Islet precursor cell (in vitro differentiated cells): ENCODE data around the gene PLOD1.
"Not testable (repeated sequence)": the region's sequence is repeated elsewhere in the genome, so short reads cannot be mapped to it uniquely, and the experiment has no call there.

Source experiments
- DNase-seq: peaks from one replicate; pipeline ENCODE4 v3.0.0-alpha.2; 2018

PLOD1 gene

DNA sequence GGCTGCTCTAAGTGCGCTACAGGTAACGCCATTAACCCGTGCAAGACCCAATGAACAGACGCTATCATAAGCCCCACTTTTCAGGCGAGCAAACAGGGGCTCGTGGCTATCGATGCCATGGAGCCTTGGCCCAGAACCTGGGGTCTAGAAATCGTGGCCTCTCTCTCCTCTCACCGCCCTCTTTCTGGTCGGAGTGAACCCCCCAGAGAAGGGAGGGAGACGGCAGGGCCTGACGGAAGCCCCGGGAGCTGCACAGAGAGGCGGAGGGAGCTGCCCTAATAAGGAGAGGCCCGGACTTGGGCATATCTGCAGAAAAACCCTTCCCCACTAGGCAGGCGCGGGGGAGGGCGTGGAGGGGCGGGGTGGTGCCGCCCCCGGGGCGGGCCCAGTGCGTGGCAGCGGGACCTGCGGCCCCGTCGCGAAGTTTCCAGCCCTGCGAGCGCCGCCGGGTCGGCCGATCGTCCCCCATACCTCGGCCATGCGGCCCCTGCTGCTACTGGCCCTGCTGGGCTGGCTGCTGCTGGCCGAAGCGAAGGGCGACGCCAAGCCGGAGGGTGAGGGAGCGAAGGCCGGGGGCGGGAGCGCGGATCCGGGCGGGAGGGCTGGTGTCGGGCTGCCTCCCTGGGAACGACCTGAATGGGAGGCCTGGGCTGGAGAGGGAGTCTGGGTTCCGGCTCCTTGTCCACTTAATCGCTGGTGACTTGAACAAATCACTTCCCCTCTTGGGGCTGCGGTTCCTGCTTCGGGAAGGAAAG lies at the start of gene PLOD1:
PLOD1 (plus strand) TSS at position 416 of the 755 bp plus-strand sequence; CDS start at position 479, 63 bp downstream.
- peak; percentile 96 for DNase-seq

DNA sequence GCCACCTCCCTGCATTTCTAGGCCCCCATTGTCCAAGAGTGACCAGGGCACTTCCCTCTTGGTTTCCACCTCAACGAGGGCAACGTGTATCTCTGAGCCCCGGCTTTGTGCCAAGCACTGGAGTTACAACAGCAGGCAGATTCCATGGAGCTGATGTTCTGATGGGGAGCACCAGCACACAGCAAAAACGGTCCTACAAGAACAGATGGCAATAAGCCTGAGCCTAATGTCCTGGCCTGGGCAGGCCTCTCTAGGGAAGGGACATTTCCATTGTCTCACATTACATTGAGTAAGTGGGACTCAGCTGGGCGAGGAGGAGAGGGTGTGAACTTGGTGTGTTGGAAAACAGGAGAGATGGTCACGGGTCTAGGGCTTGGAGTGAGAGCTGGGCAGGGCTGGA lies 48.6 kb upstream of the PLOD1 start:
- no peak for DNase-seq

DNA sequence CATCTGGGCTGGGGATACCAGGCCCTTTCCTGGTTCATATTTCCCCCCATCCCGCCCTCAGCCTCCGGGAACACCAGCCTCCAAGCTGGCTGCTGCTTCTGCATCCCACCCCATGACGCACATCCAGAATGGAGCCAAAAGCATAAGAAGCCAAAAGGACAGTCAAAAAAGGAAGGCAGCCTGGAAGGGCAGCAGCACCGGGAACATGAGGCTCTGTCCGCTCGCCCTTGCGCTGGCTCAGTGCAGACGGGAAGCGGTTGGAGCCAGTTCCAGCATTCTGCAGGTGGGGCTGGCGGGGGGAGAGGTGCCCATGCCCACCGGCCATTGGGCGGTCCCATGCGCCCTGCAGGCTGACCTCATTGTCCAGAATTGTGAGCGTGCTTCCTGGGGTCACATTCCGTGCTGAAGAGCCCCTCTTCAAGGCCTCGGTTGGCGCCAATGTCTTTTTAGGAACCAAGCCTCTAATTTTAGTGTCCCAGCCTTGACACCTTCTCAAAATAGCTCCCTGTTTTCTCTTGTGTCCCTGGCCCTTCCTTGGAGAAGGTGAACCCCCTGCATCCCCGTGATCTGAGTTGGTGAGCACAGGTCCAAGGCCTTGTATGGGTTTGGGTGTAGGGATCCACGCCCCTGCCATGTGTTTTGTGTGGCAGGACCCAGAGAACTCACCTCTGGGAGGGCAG lies 47.4 kb upstream of the PLOD1 start:
- no peak for DNase-seq

DNA sequence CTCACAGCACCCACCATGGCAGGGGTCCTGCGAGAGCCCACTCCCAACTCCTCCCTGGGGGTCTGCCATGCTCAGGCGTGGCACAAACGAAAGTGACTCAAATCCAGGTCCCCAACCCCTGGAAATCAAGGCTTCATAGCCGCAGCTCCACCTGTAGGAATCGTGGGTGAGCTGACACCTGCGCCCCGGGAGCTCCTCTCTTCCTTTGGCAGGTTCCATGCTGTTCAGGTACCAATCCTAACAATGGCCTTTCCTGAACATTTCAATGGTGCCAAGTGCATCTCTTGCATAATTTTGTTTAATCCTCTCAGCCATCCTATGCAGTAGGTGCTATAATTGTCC lies 46.9 kb upstream of the PLOD1 start:
- DNase-seq: no peak

DNA sequence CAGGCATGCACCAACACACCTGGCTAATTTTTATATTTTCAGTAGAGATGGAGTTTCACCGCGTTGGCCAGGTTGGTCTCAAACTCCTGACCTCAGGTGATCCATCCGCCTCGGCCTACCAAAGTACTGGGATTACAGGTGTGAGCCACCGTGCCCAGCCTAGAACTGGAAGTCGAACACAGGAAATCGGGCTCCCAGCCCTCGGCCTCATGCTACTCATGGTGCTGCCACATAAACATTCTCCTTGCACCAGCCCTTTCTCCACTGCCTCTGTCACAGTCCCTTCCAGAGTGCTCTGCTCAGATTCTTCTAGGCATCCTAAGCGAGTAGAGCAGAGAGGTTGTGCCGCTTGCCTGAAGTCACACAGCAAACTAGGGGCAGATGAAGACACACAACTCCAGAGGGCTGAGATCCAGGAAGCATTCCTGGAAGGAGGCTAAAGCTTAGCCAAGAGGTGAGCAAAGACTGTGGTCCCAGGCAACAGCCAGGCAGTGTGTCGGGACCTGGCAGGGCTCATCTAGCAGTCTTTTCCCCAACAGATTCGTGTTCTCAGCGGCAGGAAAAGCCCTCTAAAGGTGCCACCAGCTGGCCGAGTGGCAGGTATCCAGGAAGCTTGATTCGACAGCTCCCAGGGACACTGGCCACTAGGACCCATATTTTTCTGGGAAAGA lies 46.2 kb upstream of the PLOD1 start:
- DNase-seq: no peak

DNA sequence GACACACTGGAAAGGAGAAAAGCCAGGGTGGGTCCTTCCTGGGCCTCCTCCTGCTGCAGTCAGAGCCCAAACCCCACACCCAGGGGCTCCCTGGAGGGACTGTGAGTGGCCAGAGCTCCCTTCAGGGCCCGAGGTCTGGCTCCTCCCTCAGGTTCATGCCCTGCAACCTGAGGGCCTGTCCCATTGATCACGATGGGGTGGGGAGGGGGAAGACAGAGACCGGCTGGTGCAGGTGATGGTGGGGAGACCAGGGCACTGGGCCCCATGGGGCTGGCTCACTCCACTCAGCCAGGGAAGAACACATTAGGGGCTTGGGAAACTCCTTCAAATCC lies 45.7 kb upstream of the PLOD1 start:
- peak; percentile 50 for DNase-seq

DNA sequence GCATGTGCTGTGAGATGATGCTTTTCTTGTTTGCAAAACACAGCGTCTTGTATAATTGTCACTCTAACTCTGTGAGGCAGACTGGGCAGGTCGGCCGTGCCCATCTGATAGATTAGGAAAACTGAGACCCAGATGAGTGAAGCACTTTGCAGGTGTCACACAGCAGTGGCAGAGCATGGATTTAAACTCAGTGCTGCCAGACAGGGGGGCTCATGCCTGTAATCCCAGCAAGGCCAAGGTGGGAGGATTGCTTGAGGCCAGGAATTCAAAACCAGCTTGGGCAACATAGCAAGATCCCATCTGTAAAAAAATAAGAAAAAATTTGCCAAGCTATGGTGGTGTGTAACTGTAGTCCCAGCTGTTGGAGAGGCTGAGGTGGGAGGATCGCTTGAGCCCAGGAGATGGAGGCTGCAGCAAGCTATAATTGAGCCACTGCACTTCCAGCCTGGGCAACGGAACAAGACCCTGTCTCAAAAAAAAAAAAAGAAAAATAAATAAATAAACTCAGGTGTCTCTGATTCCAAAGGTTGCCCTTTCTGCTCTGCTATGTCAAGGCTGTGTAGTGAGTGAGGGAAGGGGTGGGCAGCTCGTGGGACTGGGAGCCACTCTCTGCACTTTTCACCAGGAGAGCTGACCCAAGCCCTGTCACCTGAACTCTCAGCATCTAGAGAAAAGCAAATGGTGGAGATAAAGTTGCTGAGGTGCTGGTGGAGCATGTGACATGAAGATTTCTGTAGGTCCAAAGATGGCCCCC lies 42.9 kb upstream of the PLOD1 start:
- no peak for DNase-seq

DNA sequence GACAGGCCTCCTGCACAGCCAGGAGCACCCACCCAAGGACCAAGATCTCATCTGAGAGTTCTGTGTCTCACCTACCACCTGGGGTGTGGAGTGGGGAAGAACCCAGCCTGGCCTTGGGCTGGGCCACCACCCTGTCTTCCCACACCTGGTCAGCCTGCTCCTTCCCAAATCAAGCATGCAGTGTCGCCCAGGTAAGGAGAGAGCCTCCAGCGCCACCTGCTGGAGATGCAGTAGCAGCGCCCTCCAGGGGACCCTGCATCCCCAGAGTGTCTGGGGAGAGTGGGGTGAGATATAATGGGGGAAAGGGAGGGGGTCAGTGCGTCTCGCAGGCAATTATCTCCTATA lies 40.6 kb upstream of the PLOD1 start:
- DNase-seq: peak; percentile 84

DNA sequence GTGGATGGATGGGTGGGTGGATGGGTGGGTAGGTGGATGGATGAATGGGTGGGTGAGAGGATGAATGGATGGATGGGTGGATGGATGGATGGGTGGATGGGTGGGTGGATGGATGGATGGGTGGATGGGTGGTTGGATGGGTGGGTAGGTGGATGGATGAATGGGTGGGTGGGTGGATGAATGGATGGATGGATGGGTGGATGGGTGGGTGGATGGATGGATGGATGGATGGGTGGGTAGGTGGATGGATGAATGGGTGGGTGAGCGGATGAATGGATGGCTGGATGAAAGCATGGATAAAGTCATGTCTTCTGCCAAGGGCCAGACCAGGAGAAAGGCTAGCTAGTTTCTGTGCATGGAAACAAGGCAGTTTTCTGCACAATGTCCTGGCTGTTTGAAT lies 40.0 kb upstream of the PLOD1 start:
- DNase-seq: not testable (repeated sequence)

DNA sequence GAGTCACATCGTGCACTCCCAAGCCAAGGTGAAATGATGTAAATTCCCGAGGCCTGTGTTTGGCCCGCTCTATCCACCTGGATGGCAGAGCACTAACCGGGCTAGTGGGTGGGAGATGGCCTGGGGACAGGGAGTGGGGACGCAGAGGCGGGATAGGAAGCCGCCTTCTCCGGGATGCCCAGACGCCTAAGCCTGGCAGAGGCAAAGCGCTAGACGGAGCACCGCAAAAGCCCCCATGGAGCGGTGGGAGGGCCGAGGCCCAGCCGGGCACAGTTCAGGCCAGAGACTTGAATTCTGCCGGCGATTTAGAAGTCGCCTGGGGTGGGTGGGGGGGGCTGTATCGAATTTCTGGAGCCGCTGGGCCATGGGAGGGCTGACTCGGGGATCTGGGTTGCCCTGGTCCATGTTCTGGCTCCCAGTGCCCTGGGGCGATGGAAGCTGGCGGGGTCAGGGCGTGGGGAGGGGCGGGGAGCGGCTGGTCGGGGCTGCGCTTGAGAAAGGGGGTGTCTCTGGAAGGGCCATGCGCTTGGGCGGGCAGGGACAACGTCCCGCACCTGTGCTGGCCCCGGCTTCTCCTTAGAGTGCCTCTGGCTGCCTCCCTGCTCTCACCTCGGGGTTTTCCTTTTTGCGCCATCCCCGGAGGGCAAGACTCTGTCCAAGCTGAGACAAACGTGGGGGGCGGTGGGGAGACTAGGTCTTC lies 36.3 kb upstream of the PLOD1 start:
- no peak for DNase-seq

DNA sequence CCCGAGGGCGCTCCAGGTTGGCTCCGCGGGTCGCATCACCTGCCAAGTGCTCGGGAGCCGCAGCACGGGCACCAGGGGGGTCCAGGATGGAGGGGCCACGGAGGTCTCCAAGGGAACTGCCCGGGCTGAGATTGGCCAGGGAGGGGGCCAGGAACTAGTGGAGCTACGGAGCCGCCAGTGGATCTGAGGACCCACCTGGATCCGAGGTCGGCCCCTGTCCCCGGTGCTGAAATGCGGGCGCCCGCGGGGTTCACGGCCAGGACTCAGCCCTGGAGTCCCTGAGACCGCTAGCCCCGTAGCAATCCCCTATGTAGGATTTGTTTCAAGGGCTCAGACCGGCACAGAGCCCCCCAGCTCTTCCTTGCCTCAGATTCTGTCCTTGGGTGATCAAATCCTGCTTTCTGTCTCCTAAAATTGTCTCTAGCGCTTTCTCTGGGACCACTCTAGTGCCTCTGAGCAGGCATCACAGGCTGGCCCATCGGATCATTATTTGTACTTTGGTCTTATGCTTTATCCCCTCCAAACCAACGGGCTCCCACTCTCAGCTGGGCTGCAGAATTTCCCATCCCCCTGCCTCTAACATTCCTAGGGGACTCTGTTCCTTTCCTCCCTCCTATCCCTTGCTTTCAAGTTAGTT lies 35.6 kb upstream of the PLOD1 start:
- DNase-seq: peak; percentile 78

DNA sequence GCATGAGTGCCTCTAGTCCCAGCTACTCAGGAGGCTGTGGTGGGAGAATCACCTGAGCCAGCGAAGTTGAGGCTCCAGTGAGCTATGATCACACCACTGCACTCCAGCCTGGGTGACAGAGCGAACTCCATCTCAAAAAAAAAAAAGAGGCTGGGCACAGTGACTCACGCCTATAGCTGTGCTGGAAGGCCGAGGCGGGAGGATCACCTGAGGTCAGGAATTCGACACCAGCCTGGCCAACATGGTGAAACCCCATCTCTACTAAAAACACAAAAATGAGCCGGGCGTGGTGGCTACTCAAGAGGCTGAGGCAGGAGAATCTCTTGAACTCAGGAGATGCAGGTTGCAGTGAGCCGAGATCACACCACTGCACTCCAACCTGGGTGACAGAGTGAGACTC lies 33.1 kb upstream of the PLOD1 start:
- DNase-seq: peak; percentile 70

DNA sequence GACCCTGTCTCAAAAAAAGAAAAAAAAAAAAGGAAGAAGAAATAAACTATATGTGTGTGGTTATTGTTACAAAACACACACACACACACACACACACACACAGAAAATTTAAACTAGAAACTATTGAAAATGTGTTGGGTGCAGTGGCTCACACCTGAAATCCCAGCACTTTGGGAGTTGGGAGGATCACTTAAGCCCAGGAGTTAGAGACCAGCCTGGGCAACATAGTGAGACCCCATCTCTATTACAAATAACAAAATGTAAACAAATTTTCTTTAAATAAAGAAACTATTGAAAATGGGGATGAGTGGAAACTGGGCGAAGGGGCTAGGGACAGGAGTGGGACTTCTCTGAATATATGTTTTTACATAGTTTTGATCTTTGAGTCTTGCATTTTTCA lies 31.3 kb upstream of the PLOD1 start:
- no peak for DNase-seq

DNA sequence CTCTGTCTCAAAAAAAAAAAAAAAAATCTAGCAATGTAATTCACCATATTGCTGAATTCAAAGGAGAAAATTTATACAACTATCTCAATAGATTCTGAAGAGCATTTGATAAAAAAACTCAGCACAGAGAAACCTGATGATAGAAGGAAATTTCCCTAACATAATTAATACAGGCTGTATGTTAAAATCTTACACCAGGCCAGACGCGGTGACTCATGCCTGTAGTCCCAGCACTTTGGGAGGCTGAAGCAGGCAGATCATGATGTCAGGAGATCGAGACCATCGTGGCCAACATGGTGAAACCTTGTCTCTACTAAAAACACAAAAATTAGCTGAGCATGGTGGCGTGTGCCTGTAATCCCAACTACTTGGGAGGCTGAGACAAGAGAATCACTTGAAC lies 30.4 kb upstream of the PLOD1 start:
- DNase-seq: not testable (repeated sequence)

DNA sequence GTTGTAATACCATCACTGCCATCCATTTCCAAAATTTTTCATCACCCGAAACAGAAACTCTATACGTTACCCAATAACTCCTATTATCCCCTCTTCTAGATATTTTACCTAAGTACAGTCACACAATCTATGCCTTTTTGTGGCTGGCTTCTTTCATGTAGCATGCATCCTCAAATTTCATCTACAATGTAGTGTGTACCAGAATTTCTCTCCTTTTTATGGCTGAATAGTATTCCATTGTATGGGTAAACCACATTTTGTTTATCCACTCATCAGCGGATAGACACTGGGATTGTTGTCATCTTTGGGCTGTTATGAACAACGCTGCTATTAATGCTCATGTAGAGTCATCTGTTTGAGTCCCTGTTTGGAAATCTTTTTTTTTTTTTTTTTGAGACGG lies 29.5 kb upstream of the PLOD1 start:
- DNase-seq: no peak

DNA sequence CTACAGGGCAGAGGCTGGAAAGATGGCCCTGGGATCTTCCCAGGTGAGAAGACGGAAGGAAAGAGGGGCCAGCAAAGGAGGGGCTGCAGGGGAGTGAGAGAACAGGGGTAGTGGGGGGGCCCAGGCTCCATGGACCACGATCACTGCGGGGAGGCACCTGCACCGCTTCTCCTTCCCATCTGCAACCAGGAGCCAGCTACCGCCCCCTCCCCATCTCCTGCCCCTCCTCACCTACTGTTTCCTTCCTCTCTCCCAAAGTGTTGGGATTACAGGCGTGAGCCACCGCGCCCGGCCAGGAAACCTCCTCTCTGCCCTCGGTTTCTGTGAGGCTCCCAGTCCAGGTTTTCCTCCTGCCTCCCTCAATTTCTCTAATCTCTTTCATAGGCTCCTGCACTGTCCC lies 27.6 kb upstream of the PLOD1 start:
- no peak for DNase-seq

DNA sequence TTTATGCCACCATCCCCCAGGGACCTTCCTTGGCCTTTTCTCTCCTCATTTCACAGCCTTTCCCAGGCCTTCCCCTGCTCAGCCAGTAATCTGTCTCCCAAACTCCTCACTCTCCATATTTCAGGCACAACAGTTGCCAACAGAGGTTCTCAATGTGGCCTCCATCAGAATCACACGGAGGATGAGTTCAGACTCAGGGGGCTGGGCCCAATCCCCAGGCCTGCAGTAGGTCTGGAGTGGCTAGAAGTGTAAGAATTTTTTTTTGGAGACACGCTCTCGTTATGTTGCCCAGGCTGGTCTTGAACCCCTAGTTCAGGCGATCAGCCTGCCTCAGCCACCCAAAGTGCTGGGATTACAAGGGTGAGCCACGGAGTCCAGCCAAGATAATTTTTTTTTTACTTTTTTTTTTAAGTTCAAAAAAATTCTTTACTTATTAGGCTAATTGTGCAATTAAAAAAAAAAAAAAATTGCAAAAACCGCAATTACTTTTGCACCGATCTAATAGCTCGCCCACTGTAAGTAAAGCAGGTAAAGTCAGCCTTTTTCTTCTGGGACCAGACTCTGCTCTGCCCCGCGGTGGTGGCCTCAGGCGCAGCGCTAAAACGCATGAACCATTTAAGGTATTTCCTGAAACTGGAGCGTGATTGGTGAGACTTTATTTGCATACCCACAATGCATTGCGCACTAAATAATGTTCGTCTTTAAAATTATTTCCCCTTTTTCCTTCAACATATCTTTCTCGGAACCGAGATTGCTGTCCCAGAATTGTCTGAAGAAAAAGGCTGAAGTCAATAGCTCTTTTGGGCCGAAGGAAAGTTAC lies 27.0 kb upstream of the PLOD1 start:
- peak; percentile 97 for DNase-seq

DNA sequence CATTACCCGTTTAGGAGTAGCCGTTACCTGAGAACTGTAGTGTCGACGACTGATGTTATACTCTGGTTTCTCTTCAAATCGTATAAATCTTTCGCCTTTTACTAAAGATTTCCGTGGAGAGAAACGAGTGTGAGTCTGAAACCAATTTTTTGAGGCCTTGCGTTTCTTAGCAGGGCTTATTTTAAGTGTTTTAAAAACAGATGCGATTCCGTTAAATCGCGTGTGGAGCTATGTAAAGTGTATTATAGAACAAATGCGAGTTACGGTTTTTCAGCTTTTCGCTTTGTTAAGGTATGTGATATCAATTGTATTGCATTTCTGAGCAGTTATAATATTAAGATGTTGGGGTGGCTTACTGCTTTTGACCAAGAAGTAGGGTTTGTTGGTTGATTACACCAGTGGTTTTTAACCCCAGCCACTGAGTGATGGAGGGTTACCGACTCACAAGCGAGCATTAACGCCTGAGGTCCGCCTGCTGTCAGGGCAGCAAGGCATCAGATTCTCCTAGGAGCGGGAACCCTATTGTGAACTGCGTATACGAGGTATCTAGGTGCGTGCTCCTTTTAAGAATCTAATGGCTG lies 26.3 kb upstream of the PLOD1 start:
- peak; percentile 98 for DNase-seq

DNA sequence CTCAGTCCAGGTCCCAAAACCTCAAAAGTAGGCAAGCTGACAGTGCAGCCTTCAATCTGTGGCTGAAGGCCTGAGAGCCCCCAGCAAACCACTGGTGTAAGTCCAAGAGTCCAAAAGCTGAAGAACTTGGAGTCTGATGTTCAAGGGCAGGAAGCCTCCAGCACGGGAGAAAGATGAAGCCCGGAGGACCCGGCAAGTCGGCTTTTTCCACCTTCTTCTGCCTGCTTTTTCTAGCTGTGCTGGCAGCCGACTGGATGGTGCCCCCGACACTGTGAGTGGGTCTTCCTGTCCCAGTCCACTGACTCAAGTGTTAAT lies 23.6 kb upstream of the PLOD1 start:
- DNase-seq: not testable (repeated sequence)

DNA sequence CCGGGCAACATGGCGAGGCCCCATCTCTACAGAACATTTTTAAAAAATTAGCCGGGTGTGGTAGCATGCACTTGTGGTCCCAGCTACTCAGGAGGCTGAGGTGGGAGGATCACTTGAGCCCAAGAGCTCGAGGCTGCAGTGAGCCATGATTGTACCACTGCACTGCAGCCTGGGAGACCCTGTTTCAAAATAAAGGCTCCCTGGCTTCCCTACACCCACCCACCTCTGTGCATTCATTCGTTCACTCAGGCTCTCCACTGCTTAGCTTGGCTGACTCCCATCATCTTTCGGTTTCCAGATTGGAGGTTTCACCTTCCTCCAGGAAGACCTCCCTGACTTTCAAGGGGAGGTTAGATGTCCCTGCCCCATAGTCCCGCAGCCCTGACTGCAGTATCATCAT lies 22.5 kb upstream of the PLOD1 start:
- DNase-seq: no peak

DNA sequence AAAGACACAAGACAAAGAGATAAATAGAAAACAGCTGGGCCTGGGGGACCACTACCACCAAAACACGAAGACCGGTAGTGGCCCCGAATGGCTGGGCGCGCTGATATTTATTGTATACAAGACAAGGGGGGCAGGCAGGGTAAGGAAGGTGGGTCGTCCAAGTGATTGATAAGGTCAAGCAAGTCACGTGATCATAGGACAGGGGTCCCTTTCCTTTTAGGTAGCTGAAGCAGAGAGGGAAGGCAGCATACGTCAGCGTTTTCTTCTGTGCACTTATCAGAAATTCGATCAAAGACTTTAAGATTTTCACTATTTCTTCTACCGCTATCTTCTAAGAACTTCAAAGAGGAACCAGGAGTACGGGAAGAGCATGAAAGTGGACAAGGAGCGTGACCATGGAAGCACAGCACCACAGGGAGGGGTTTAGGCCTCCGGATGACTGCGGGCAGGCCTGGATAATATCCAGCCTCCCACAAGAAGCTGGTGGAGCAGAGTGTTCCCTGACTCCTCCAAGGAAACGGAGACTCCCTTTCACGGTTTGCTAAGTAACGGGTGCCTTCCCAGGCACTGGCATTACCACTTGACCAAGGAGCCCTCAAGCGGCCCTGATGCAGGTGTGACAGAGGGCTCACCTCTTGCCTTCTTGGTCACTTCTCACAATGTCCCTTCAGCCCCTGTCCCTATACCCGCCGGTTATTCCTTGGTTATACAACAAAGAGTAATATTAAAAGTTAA lies 21.9 kb upstream of the PLOD1 start:
- not testable (repeated sequence) for DNase-seq
